Measurements from ENCODE around the gene CHST7.

DNA sequence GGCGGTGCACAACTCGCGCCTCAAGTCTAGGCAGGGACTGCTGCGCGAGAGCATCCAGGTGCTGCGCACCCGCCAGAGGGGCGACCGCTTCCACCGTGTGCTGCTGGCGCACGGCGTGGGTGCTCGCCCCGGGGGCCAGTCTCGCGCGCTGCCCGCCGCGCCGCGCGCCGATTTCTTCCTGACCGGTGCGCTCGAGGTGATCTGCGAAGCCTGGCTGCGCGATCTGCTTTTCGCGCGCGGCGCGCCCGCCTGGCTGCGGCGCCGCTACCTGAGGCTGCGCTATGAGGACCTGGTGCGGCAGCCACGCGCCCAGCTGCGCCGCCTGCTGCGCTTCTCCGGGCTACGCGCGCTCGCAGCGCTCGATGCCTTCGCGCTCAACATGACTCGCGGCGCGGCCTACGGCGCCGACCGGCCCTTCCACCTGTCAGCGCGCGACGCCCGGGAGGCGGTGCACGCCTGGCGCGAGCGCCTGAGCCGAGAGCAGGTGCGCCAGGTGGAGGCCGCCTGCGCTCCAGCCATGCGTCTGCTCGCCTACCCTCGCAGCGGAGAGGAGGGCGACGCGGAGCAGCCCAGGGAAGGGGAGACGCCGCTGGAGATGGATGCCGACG is 1.3 kb downstream of the CHST7 start:
- TF ChIP-seq EZH2 (IDR thresholded peaks at IDR 0.05; ENCODE audit: low read length, missing control alignments), result no peak
- TF ChIP-seq, protein P1, sequence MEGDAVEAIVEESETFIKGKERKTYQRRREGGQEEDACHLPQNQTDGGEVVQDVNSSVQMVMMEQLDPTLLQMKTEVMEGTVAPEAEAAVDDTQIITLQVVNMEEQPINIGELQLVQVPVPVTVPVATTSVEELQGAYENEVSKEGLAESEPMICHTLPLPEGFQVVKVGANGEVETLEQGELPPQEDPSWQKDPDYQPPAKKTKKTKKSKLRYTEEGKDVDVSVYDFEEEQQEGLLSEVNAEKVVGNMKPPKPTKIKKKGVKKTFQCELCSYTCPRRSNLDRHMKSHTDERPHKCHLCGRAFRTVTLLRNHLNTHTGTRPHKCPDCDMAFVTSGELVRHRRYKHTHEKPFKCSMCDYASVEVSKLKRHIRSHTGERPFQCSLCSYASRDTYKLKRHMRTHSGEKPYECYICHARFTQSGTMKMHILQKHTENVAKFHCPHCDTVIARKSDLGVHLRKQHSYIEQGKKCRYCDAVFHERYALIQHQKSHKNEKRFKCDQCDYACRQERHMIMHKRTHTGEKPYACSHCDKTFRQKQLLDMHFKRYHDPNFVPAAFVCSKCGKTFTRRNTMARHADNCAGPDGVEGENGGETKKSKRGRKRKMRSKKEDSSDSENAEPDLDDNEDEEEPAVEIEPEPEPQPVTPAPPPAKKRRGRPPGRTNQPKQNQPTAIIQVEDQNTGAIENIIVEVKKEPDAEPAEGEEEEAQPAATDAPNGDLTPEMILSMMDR (conservative IDR thresholded peaks at IDR 0.05 in 1 of 2, IDR thresholded peaks at IDR 0.05 in 1 of 2; ENCODE audit: low read depth in 1 of 2, low read length in 2 of 2), result no peak

Data from fibroblast of lung (primary cell).